IMR-90 (cell line): Measurements from ENCODE around the gene WRAP73. TPM values are rescaled to one million over a fixed set of nuclear protein-coding genes. Genes with fewer than 3 reads are reported as not detected.

ENCODE experiments used
- ATAC-seq: fragments of 200-7000 bp; cut with Tn5 transposase; 2 replicates; pipeline ENCODE4 v1.9.1; 2020; ENCODE audit warnings: low read depth, mild to moderate bottlenecking, moderate library complexity
- BruUV-seq: library from RNA; stranded (reverse); fragments of 400-500 nt; replicated peaks from 2 replicates; lab custom pipeline; 2021; lab: Mats Ljungman, UMichigan
- CTCF ChIA-PET: fragments of 300-600 bp; formaldehyde crosslinking; extraction: SDS; loops from one replicate; lab custom pipeline; 2021; ENCODE audit warnings: antibody characterized with exemption; lab: Yijun Ruan, JAX
- POLR2A ChIA-PET: fragments of 300-600 bp; sonication (Branson Sonifier 250); formaldehyde crosslinking; loops from one replicate; lab custom pipeline; 2022; ENCODE audit warnings: antibody characterized with exemption; ENCODE audit not compliant: unreplicated experiment; lab: Charles Lee
- DNase-seq: peaks from one replicate; pipeline ENCODE4 v3.0.0; 2013
- H2AFZ ChIP-seq: replicated peaks from 2 replicates; pipeline ENCODE3; 2013; ENCODE audit warnings: low read length, mild to moderate bottlenecking; ENCODE audit not compliant: poor library complexity
- H2AK5ac ChIP-seq: 2 replicates; pipeline ENCODE4 v1.6.1; 2013; ENCODE audit warnings: low read depth, low read length, inconsistent platforms
- H2AK9ac ChIP-seq: replicated peaks from 2 replicates; pipeline ENCODE3; 2013; ENCODE audit warnings: mild to moderate bottlenecking, low read depth, low read length, moderate library complexity; ENCODE audit not compliant: poor library complexity
- H2BK120ac ChIP-seq: 2 replicates; pipeline ENCODE4 v1.6.1; 2013; ENCODE audit warnings: low read depth, low read length, inconsistent platforms
- H2BK15ac ChIP-seq: 3 replicates; pipeline ENCODE4 v1.6.1; 2013; ENCODE audit warnings: low read depth, low read length, inconsistent platforms
- H2BK20ac ChIP-seq: 2 replicates; pipeline ENCODE4 v1.6.1; 2013; ENCODE audit warnings: low read depth, mild to moderate bottlenecking, inconsistent platforms, low read length, moderate library complexity
- H2BK5ac ChIP-seq: 2 replicates; pipeline ENCODE4 v1.6.1; 2013; ENCODE audit warnings: mild to moderate bottlenecking, low read depth, low read length, inconsistent platforms; ENCODE audit not compliant: poor library complexity, severe bottlenecking
- H3K14ac ChIP-seq: replicated peaks from 2 replicates; pipeline ENCODE4 v1.6.1; 2013; ENCODE audit warnings: low read depth, low read length, inconsistent platforms
- H3K18ac ChIP-seq: 2 replicates; pipeline ENCODE4 v1.6.1; 2013; ENCODE audit warnings: low read depth, low read length, control low read depth
- H3K23ac ChIP-seq: 2 replicates; pipeline ENCODE4 v1.6.1; 2013; ENCODE audit warnings: low read depth, low read length, inconsistent platforms
- H3K27ac ChIP-seq: 2 replicates; pipeline ENCODE4 v1.5.1; 2013; ENCODE audit warnings: mild to moderate bottlenecking, control low read depth, low read length; ENCODE audit not compliant: insufficient read depth
- H3K27me3 ChIP-seq: 2 replicates; pipeline ENCODE4 v1.6.1; 2013; ENCODE audit warnings: low read length; ENCODE audit not compliant: control insufficient read depth, insufficient read depth
- H3K36me3 ChIP-seq: 2 replicates; pipeline ENCODE4 v1.6.1; 2013; ENCODE audit warnings: low read length, mixed read lengths; ENCODE audit not compliant: control insufficient read depth, insufficient read depth
- H3K4ac ChIP-seq: 2 replicates; pipeline ENCODE4 v1.6.1; 2013; ENCODE audit warnings: low read depth, low read length, inconsistent platforms
- H3K4me1 ChIP-seq: 2 replicates; pipeline ENCODE4 v1.6.1; 2013; ENCODE audit warnings: low read length, mixed read lengths; ENCODE audit not compliant: control insufficient read depth, insufficient read depth
- H3K4me2 ChIP-seq: 2 replicates; pipeline ENCODE4 v1.6.1; 2013; ENCODE audit warnings: low read depth, mild to moderate bottlenecking, control low read depth, low read length, moderate library complexity
- H3K4me3 ChIP-seq: 2 replicates; pipeline ENCODE4 v1.5.1; 2013; ENCODE audit warnings: low read depth, mild to moderate bottlenecking, control low read depth, low read length, moderate library complexity; ENCODE audit not compliant: insufficient read depth
- H3K56ac ChIP-seq: 2 replicates; pipeline ENCODE4 v1.6.1; 2013; ENCODE audit warnings: low read length, inconsistent platforms; ENCODE audit not compliant: insufficient read depth; ENCODE audit errors: extremely low read depth
- H3K79me1 ChIP-seq, 2 experiments: 2 replicates each; pipeline ENCODE4 v1.6.1; 2013; ENCODE audit warnings: low read length in 2 of 2, inconsistent platforms in 1 of 2, low read depth in 1 of 2
- H3K9ac ChIP-seq: 2 replicates; pipeline ENCODE4 v1.6.1; 2013; ENCODE audit warnings: low read depth, low read length, control low read depth
- H3K9me1 ChIP-seq: 2 replicates; pipeline ENCODE4 v1.6.1; 2013; ENCODE audit warnings: low read length, inconsistent platforms; ENCODE audit not compliant: insufficient read depth
- H3K9me3 ChIP-seq: 2 replicates; pipeline ENCODE4 v1.6.1; 2013; ENCODE audit warnings: low read length; ENCODE audit not compliant: control insufficient read depth, insufficient read depth
- H4K20me1 ChIP-seq: 2 replicates; pipeline ENCODE4 v1.6.1; 2013; ENCODE audit warnings: low read length, inconsistent platforms; ENCODE audit not compliant: insufficient read depth
- H4K5ac ChIP-seq: 2 replicates; pipeline ENCODE4 v1.6.1; 2013; ENCODE audit warnings: mild to moderate bottlenecking, low read depth, low read length, control low read depth
- H4K8ac ChIP-seq, 2 experiments: 2 replicates each; pipeline ENCODE4 v1.6.1; 2013; ENCODE audit warnings: low read depth in 2 of 2, low read length in 2 of 2, control low read depth in 1 of 2, inconsistent platforms in 1 of 2
- H4K91ac ChIP-seq: 2 replicates; pipeline ENCODE4 v1.6.1; 2013; ENCODE audit warnings: low read depth, low read length, inconsistent platforms; ENCODE audit not compliant: insufficient read depth
- BHLHE40 ChIP-seq: fragments of 150-350 bp; IDR thresholded peaks from 2 replicates; pipeline ENCODE4 v1.6.1; 2016; ENCODE audit warnings: mild to moderate bottlenecking, low read depth, low read length
- CEBPB ChIP-seq: IDR thresholded peaks from 2 replicates; pipeline ENCODE4 v1.6.1; 2012; ENCODE audit warnings: low read depth, low read length, improper control_type of control experiment
- CHD1 ChIP-seq: IDR thresholded peaks from 2 replicates; pipeline ENCODE4 v1.6.1; 2012; ENCODE audit warnings: low read depth, low read length, improper control_type of control experiment
- MAZ ChIP-seq: IDR thresholded peaks from 2 replicates; pipeline ENCODE4 v1.6.1; 2012; ENCODE audit warnings: low read depth, mild to moderate bottlenecking, low read length, improper control_type of control experiment, moderate library complexity, borderline replicate concordance
- NFE2L2 ChIP-seq: fragments of 150-350 bp; IDR thresholded peaks from 2 replicates; pipeline ENCODE4 v1.6.1; 2016; ENCODE audit warnings: low read depth, mild to moderate bottlenecking, low read length
- POLR2A ChIP-seq: IDR thresholded peaks from 2 replicates; pipeline ENCODE4 v1.6.1; 2012; ENCODE audit warnings: mild to moderate bottlenecking, low read depth, low read length
- RAD21 ChIP-seq: IDR thresholded peaks from 2 replicates; pipeline ENCODE4 v1.6.1; 2012; ENCODE audit warnings: low read length, improper control_type of control experiment
- RFX5 ChIP-seq: IDR thresholded peaks from 2 replicates; pipeline ENCODE4 v1.8.0; 2012; ENCODE audit warnings: low read depth, mild to moderate bottlenecking, low read length, moderate library complexity
- SMC3 ChIP-seq: fragments of 150-350 bp; IDR thresholded peaks from 2 replicates; pipeline ENCODE4 v1.6.1; 2016; ENCODE audit warnings: low read depth, mild to moderate bottlenecking, antibody characterized with exemption, low read length, moderate library complexity
- WGBS, 2 experiments: methylation state at CpG; one replicate each; pipeline versions ENCODE4 v1.1.5 to v1.1.7; 2013; ENCODE audit warnings: missing lambda C conversion rate in 2 of 2; ENCODE audit not compliant: insufficient read length in 1 of 2; ENCODE audit errors: extremely low coverage in 2 of 2; 5-methylcytosine and 5-hydroxymethylcytosine counted together
- dilution Hi-C: fragments of 300-500 bp; cut with HindIII; formaldehyde crosslinking; loops from one replicate; pipeline ENCODE4 v1.14.3; 2018; ENCODE audit warnings: low sequenced_read_pairs; ENCODE audit not compliant: unreplicated experiment
- in situ Hi-C: fragments of 300-500 bp; cut with MboI; formaldehyde crosslinking; loops from 3 replicates; pipeline ENCODE4 v1.14.3; 2019; ENCODE audit warnings: low sequenced_read_pairs, inconsistent platforms, mixed read lengths
- intact Hi-C: fragments of 100-400 bp; cut with micrococcal nuclease; formaldehyde crosslinking; loops from 2 replicates; pipeline ENCODE4 v1.10.0; 2022
- polyA plus RNA-seq, 3 experiments: library from polyadenylated mRNA; depleted of rRNA; stranded (reverse); fragments of >200 nt; gene quantifications; 2 replicates each; pipeline ENCODE4 v1.2.3, GENCODE V29; 2012; ENCODE audit warnings: low replicate concordance in 1 of 3
- total RNA-seq: library from RNA; depleted of rRNA; stranded (reverse); fragments of >200 nt; gene quantifications from 2 replicates; pipeline ENCODE4 v1.2.3, GENCODE V29; 2012
- TF ChIP-seq, protein P1 (sequence below): fragments of 150-350 bp; IDR thresholded peaks from 2 replicates; pipeline ENCODE4 v1.6.1; 2016; ENCODE audit warnings: low read depth, mild to moderate bottlenecking, low read length, moderate library complexity, borderline replicate concordance
- TF ChIP-seq, protein P2 (sequence below): fragments of 150-350 bp; IDR thresholded peaks from 2 replicates; pipeline ENCODE4 v1.6.1; 2017; ENCODE audit warnings: mild to moderate bottlenecking, antibody characterized with exemption, low read length, low read depth
- TF ChIP-seq, protein P3 (sequence below): conservative IDR thresholded peaks from 2 replicates; pipeline ENCODE4 v1.5.1; 2012; ENCODE audit warnings: mild to moderate bottlenecking, low read depth, low read length, improper control_type of control experiment

The WRAP73 gene
- total and polyA plus RNA-seq, 2 of the 4 experiments (the other 2 are of a cell fraction): 10.8 to 23.6 TPM

DNA sequence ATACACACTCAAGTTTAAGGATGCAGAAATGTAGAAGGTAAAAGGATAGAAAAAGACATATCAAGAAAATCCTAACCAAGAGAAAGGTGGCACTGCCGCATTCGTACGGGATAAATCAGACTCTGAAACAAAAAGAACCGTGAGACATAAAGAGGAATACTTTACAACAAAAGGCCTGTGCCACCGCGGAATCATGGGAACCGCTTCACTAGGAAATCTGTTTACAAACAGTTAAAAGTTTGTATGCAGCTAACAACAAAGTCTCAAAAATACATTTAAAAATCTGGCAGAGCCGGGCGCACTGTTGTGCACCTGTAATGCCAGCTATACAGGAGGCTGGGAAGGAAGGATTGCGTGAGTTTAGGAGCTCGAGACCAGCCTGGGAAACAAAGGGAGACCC is 8.1 kb downstream of the WRAP73 start:
- H3K4me3 ChIP-seq: no peak overlapping the region

More for the DNA sequence above, 8.1 kb downstream of the WRAP73 start:
- no peak overlapping the region for H2AK5ac ChIP-seq
- ChIA-PET CTCF (interaction anchor here (0.8 kb wide), 1 partner anchor 83 kb away, joined by 3 read pairs; no protein-coding TSS in a partner anchor), POLR2A (no interaction called here)
- H3K27ac ChIP-seq: no peak overlapping the region
- H3K18ac ChIP-seq: no peak overlapping the region
- H3K14ac ChIP-seq: no peak overlapping the region
- dilution Hi-C loops (no loop called here), intact Hi-C loops (no loop called here), in situ Hi-C loops (no loop called here)
- no peak overlapping the region for H2BK120ac ChIP-seq
- no TSS peak for BruUV-seq
- H4K20me1 ChIP-seq: no peaks in the 10 kb centered on the region
- peaks cover 0 to 5% of the 10 kb centered on the region in 2 experiments; a peak in 1 of 4 replicates for H3K79me1 ChIP-seq
- no peak overlapping the region for H3K9ac ChIP-seq
- H2BK15ac ChIP-seq: no peak overlapping the region
- H3K36me3 ChIP-seq: peaks cover 44% of the 10 kb centered on the region
- no peak for ATAC-seq
- WGBS, 2 experiments: no CpG with 5 or more reads among the region's 11 CpGs
- no peak overlapping the region for H2BK20ac ChIP-seq
- H3K9me1 ChIP-seq: 0 out of 2 replicates have a peak, but pooled peaks cover 3% of the 10 kb centered on the region
- H4K91ac ChIP-seq: no peak overlapping the region
- no peak overlapping the region for H3K23ac ChIP-seq
- no peak overlapping the region for H4K5ac ChIP-seq
- H3K56ac ChIP-seq: no peak overlapping the region
- no peak overlapping the region for H2AFZ ChIP-seq
- no peak for DNase-seq
- no peaks in the 10 kb centered on the region for H3K4me1 ChIP-seq
- H3K4ac ChIP-seq: no peak overlapping the region
- H2AK9ac ChIP-seq: no peak overlapping the region
- no peaks in the 10 kb centered on the region for H3K9me3 ChIP-seq
- TF ChIP-seq RAD21 (no peak), MAZ (no peak), CHD1 (no peak), POLR2A (no peak), SMC3 (no peak), NFE2L2 (no peak), RFX5 (no peak), CEBPB (no peak), BHLHE40 (no peak)
- TF ChIP-seq, protein P1, sequence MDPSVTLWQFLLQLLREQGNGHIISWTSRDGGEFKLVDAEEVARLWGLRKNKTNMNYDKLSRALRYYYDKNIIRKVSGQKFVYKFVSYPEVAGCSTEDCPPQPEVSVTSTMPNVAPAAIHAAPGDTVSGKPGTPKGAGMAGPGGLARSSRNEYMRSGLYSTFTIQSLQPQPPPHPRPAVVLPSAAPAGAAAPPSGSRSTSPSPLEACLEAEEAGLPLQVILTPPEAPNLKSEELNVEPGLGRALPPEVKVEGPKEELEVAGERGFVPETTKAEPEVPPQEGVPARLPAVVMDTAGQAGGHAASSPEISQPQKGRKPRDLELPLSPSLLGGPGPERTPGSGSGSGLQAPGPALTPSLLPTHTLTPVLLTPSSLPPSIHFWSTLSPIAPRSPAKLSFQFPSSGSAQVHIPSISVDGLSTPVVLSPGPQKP: no peak
- TF ChIP-seq, protein P2, sequence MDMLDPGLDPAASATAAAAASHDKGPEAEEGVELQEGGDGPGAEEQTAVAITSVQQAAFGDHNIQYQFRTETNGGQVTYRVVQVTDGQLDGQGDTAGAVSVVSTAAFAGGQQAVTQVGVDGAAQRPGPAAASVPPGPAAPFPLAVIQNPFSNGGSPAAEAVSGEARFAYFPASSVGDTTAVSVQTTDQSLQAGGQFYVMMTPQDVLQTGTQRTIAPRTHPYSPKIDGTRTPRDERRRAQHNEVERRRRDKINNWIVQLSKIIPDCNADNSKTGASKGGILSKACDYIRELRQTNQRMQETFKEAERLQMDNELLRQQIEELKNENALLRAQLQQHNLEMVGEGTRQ: no peak
- TF ChIP-seq, protein P3, sequence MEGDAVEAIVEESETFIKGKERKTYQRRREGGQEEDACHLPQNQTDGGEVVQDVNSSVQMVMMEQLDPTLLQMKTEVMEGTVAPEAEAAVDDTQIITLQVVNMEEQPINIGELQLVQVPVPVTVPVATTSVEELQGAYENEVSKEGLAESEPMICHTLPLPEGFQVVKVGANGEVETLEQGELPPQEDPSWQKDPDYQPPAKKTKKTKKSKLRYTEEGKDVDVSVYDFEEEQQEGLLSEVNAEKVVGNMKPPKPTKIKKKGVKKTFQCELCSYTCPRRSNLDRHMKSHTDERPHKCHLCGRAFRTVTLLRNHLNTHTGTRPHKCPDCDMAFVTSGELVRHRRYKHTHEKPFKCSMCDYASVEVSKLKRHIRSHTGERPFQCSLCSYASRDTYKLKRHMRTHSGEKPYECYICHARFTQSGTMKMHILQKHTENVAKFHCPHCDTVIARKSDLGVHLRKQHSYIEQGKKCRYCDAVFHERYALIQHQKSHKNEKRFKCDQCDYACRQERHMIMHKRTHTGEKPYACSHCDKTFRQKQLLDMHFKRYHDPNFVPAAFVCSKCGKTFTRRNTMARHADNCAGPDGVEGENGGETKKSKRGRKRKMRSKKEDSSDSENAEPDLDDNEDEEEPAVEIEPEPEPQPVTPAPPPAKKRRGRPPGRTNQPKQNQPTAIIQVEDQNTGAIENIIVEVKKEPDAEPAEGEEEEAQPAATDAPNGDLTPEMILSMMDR: no peak
- H2BK5ac ChIP-seq: no peak overlapping the region
- H4K8ac ChIP-seq: no peak overlapping the region
- H3K27me3 ChIP-seq: no peaks in the 10 kb centered on the region
- no peak overlapping the region for H3K4me2 ChIP-seq
